NCI-H345 treated with DMSO at 0.1 percent for 48 hours (cell line): Measurements from ENCODE around the gene LIN37.
"Not testable (repeated sequence)": the region's sequence is repeated elsewhere in the genome, so short reads cannot be mapped to it uniquely, and the experiment has no call there.

Experiments
- DNase-seq: peaks from one replicate; lab custom pipeline; 2025; ENCODE audit not compliant: unreplicated experiment; lab: John Stamatoyannopoulos, UW

The LIN37 gene

DNA sequence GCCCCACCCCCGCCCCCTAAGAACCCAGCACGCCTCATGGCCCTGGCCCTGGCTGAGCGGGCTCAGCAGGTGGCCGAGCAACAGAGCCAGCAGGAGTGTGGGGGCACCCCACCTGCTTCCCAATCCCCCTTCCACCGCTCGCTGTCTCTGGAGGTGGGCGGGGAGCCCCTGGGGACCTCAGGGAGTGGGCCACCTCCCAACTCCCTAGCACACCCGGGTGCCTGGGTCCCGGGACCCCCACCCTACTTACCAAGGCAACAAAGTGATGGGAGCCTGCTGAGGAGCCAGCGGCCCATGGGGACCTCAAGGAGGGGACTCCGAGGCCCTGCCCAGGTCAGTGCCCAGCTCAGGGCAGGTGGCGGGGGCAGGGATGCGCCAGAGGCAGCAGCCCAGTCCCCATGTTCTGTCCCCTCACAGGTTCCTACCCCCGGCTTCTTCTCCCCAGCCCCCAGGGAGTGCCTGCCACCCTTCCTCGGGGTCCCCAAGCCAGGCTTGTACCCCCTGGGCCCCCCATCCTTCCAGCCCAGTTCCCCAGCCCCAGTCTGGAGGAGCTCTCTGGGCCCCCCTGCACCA is 38.9 kb downstream of the LIN37 start:
- no peak for DNase-seq

GRCh38 chr19:35788205-35788960 is 40.0 kb downstream of the LIN37 start:
- no peak for DNase-seq

GRCh38 chr19:35789195-35789977 is 41.0 kb downstream of the LIN37 start:
- no peak for DNase-seq

GRCh38 chr19:35789978-35790944 is 41.9 kb downstream of the LIN37 start:
- no peak for DNase-seq

DNA sequence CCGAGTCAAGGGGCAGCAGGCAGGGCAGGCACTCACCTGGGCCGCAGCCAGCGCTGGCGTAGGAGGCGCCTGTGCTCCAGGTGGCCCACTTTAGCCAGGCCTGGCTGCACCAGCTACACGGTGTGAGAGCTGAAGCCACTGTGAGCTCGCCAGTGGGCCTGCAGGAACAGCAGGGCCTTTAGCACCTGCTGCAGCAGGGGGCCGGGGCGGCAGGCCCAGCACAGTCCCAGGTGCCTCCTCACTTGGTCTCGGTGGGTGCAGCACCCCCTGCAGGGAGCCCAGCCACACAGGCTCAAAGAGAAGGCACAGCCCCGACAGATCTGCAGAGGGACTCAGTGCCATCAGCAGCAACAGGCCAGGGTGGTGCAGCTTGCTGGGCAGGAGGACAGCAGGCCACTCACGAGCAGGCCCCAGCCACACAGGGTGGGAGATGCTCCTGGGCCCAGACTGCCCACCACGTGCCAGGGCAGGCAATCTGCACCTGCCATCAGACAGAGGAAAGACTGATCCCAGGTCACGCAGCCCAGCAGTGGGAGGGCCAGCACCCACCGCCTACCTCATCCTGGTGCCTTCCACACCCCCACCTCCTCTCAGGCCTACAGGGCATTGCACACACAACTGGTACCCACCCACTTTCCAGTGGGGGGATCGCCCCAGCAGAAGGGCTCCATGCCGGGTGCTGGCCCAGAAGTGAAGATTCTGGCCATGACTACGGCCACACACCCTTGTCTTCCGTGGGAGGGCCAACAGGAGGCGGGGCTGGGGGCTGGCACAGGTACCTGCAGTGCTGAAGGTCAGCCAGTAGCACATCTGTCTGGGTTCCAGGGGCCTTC is 42.8 kb downstream of the LIN37 start:
- DNase-seq: peak; percentile 83

DNA sequence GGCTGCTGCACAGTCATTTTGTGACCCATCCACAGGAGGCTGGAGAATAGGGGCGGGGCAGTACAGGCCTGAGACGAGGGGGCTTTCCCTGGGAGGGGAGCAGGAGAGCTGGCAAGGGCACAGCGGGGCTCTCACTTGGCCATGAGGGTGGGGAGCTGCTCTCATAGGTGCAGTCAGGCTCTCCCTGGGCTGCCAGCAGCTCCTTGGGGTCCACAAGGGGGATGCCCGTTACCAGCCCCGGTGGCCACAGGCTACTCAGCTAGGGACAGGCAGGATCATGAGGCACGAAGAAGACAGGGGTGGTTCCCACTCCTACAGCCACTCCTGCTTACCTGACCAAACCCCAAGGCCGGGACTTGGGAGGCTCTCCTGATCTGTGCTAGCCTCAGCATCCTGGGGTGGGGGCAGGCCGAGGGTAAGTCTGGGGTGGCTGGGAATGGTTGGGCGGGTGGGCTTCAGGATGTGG is 43.5 kb downstream of the LIN37 start:
- no peak for DNase-seq

DNA sequence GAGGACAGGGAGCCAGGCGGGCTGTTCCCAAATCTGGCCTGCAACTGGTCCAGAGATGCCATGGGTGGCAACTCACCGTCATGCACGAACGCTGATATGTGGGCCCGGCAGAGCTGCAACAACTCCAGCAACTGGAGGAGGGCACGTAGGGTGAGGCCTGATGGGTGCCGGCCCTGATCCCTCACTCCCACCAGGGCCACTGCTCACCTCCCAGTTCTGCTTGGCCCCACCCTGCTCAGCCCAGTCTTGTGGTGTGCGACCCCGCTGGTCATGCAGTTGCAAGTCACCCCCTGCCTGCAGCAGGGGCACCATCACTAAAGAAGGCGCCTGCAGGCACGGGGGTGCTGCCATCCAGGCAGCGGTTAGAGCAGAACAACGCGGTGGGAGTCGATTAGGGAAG is 43.9 kb downstream of the LIN37 start:
- DNase-seq: no peak

- DNase-seq: no peak
Measured at GRCh38 chr19:35792888-35793287, 44.5 kb downstream of the LIN37 start.

- DNase-seq: no peak
Measured at GRCh38 chr19:35793381-35794165, 45.2 kb downstream of the LIN37 start.

DNA sequence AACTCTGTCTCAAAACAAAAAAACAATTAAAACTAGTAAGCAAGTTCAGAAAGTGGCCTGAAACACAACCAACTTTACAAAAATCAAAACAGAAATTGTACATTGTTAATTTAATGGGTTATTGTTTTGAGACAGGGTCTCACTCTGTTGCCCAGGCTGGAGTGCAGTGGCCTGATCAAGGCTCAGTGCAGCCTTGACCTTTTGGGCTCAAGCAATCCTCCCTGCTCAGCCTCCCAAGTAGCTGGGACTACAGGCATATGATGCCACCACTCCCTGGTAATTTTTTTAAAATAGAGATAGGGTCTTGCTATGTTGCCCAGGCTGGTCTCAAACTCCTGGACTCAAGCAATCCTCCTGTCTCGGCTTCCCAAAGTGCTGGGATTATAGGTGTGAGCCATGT is 47.2 kb downstream of the LIN37 start:
- not testable (repeated sequence) for DNase-seq

DNA sequence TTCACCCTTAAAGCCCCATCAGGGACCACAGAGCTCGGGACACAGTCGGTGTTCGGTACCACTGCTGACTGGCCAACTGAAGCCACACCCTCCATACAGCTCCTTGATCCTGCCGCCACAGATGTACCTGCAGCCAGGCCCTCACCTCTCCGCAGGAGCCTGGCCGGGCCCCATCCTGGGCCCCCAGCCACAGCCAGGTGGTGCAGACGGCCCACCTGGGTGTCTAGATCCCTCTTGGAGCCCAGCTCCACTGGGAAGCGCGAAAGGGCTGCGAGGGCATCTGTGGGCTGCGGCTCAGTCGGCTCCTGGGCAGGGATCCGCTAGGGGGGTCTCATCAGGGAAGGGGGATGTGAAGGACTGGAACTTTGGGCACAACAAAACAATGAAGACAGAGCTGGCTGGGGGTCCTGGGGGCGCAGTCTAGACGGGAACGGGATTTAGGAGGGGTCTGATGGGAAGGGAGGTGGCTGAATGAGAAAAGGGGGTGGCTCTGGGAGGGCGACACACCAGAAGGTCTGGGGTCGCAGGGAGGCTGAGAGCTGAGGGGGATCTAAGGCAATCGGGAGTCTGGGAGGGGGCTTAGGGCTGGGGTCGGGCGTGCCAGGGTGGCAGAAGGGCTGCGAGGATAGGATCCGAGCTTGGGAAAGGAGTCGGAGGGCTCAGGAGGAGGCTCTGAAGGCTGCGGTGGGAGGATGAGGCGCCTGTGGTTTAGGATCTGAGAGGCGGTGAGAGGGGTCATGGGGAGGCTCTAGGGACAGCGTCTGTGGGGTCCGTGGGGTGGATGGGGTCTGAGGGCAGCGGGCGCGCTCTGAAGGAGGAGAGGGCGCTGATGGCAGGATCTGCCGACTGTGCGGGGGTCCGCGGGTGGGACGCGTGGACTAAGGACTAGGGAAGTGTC is 48.5 kb downstream of the LIN37 start:
- no peak for DNase-seq

GRCh38 chr19:35797663-35798062 is 49.3 kb downstream of the LIN37 start:
- DNase-seq: no peak

DNA sequence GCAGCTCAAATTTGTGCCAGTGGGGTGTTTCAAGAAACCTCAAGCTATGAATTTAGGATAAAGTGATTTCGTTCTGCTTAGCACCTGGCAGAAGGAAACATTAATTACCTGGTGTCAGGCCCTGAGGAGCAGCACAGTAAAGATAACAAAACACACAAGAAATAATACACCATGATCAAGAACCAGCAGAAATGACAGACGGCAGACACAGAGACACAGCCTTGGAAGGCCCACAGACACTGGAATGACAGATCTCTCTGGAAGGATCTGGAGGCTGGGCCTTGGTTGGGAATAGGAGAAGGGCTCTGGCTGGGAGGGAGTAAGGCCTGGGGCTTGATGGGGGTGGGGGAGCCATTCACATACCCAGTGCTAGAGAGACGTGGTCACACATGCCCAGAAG is 53.5 kb downstream of the LIN37 start:
- DNase-seq: no peak
